GM21737 (cell line): ENCODE data around the gene SLC13A2.

Experiments used
- ATAC-seq: cut with Tn5 transposase; IDR thresholded peaks from one replicate; pipeline ENCODE4 v1.9.1; 2021; ENCODE audit warnings: mild to moderate bottlenecking, moderate library complexity; ENCODE audit not compliant: unreplicated experiment

The SLC13A2 gene

DNA sequence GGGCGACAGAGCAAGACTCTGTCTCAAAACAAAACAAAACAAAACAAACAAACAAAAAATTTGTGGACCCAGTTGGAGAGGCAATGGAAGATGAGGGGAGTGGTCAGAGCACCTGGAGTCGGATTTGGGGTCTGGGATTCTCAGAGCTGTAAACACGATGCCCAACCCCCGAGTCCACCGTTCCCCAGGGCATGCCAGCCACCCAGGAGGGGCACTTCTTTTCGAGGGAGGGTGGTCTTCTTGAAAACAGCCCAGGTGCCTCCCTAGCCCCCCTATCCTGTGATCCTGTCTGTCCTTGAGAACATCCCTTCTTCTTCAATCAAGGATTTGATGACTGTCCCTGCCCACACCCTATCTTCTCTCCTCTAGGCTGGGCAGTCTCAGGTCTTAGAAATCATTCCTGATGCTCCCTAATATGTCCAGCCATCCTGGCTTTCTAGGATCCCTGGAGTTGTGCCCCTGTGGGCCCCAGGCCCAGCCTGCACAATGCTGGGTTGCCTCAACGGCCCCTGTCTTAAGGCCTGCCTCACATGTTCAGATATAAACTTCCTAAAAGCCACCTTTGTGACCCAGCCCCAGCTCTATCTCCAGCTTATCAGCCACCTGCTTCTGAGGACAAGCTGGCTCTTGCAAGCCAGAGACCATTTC is 3.1 kb upstream of the SLC13A2 start:
- no peak for ATAC-seq

DNA sequence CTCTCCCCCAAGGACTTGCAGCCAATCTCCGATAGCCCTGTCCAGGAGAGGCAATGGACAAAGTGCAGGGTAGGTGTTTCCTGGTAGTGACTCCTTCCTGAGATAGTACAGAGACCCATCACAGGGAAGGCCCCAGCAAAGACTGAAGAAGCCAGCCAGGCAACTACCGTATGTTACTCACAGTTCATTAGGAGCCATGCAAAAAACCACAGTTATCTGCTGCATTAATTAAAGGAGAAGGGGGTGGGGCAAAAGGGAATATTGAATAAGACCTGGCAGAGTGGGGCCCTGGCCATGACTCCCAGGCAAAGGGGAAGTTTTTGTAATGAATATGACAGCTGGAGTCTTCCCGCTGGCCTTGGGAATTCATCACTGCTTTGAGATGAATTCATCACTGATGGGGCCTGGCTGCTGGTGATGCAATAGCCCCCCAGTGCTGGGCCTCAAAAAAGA is 2.5 kb upstream of the SLC13A2 start:
- ATAC-seq = no peak

DNA sequence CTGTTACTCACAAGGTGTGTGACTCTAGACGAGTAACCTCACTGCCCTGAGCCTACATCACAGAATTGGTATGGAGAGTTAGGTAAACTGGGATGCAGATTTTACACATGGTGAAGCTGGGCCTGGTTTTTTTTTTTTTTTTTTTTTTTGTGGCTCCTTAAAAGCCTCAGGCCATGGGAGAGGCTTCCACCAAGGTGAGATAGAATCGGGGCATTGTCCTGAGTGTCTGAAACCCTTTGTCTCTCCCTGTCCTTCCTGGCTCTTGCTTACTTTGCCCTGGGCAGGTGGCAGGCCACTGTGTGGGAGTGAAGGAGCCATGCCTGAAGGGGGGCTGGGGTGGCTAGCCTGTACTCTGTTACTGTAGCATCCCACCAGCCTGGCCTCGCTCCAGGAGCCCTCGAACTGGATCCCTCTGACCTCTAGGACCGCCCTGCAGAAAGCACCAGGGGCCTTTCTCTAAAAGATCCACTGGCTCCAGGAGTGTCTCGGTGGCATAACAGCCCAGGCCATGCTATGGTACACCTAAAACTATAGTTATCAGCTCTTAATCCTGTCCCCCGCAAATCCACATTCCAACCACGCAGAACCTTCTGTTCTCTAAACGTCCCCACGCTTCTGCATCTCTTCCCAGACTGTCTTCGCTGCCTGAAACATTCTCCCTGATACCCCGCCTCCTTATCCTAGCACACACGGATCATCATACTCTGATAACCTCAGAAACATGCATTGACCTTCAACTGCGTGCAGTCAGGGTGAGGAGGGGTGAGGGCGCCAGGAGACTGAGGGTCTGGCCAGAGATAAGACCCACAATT is 1.7 kb upstream of the SLC13A2 start:
- no peak for ATAC-seq

GRCh38 chr17:28472871-28473497 is 460 bp upstream of the SLC13A2 start:
- ATAC-seq = no peak

DNA sequence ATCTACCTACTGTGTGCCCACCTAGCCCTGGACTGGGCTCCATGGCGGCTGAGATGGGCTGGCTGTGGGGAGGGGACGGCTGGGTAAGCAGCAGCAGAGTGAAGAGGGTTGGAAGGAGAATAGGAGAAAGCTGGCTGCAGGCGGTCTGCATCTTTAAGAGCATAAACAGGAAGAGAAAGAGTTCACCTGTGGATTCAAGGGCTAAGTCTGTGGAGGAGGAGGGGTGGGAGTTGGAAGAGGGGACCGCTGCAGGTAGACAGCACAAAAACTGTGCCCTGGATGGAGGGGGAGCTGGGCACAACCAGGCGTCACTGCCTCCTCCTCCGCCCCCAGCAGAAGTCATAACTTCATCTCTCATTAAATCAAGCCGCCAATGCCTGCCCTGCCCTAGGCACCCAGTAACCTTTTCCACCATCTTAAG is 677 bp downstream of the SLC13A2 start:
- no peak for ATAC-seq

DNA sequence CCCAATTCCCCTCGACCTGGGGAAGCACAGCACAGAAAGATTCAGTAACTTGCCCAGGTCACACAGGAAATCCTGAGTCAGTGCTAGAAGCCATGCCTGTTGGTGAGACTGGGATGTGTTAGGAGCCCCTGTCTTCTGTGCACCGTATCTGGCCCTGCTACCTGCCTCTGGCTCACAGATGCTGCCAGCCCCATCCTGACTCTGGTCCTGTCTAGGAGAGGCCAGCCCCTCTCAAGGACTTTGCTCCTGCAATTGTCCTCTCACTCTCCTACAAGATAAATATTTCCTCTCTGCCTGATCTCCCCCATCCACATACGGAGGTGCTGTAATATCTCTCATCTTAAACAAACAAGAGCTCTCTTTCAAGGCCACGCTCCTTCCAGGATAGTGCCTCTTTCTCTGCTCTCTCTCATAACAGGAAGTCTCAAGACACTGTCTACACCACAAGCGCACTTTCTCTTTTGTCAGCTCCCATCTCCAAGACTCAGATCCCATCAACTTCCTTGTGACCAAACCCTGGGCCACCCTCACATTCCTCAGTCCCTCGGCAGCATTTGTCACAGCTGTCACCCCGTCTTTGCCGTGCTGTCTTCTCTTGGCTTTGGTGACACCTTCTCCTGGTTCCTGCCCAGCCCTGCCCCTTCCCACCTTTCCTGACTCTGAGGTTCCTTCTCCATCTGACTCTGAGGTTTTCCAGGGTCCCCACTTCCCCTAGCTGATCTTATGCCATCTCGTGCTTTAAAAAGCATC is 1.9 kb downstream of the SLC13A2 start:
- ATAC-seq = no peak

DNA sequence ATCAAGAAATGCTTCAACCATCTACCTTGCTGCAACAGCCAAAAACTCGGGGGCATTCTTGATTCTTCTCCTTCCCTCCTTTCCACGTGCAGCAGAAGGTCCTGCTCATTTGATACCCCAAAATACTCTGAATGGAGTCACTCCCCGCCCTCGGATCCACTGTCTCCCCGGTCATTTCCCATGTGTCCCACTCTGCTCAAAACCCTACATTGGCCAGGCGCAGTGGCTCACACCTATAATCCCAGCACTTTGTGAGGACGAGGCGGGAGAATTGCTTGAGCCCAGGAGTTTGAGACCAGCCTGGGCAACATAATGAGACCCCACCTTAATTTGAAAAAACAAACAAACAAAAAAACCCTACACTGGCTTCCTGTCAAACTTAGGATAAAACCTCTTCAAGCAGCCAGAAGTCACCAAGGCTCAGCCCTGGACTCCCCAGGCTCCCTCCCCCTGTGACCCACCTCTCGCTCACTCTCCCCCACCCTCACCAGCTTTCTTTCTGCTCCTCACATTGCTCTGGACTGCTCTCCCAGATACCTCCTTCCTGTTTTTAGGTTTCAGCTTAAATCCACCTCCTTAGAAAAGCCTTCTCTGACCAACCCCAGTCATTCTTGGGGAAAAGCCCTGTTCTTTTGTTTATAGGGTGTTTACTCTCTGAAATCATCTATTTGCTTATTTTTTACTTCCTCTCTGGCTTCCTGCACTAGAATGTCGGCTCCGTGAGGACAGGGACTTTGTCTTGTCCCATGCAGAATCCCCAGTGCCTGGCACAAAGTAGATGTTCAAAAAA is 2.8 kb downstream of the SLC13A2 start:
- ATAC-seq = no peak

GRCh38 chr17:28477928-28478327 is 4.5 kb downstream of the SLC13A2 start:
- ATAC-seq = no peak

- no peak for ATAC-seq
Measured at GRCh38 chr17:28478712-28479615, 5.5 kb downstream of the SLC13A2 start.

GRCh38 chr17:28480278-28480677 is 6.8 kb downstream of the SLC13A2 start:
- ATAC-seq = no peak

DNA sequence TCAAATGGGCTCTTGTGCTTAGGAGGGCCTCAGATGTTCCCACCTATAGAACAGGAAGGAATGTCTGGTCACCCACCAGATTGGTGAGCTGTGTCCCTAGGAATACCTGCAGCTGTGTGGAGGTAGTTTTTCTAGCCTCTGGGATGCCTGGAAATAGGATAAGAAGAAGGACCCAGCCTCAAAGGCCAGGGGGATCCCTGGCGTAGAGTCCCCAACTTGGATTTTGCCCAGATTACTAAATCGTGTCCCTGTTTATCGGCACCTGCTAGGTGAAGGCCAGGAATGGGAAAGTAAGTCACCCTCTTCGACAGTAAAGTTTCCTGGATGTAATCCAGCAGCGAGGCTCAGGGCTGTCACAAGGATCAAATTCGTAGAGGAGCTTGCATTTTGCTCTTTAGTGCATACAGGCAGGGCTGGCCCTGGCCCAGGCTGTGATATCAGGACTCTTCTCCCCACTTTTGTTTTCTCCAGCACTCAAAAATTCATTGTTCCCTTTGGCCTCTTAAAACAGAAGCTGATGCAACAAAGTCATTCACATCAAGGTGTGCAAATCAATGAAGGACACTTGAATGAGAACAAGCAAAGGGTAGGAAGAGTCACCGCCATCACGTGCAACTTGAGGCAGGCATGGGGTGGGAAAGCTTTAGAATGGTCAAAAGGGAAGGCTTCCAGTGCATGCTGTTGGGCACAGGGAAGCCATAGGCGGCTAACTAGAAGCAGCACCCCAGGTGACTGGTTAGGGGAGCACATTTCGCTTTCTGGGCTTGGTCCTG is 7.5 kb downstream of the SLC13A2 start:
- no peak for ATAC-seq

DNA sequence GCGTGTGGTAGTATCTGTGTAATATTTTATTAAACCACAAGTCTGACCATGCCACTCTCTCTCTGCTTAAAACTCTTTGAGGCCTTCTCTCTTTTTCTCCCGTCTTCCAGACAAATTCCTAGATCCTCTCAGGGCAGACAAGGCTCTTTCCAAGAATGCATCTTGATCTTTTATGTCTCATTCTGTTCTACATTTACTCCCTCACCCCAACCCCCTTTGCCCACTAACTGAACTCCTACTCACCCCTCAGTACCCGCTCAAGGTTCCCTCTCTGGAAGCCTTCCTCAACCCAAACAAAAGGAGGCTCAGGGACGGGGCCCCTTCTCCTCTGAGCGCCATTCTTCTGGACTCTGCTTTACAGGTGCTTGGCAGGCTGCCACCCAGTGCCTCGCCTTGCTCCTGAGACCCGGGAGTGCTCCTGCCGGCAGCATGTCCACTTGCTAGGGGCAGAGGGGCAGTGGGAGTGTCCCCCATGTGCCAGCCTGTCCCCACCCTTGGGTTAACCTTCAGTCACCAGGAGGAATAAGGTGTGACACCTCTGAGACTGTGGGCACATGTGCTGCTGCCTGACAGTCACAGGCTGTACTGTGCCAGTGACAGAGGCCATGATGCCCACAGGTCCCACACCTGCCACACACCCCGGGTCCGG is 9.2 kb downstream of the SLC13A2 start:
- ATAC-seq = no peak

DNA sequence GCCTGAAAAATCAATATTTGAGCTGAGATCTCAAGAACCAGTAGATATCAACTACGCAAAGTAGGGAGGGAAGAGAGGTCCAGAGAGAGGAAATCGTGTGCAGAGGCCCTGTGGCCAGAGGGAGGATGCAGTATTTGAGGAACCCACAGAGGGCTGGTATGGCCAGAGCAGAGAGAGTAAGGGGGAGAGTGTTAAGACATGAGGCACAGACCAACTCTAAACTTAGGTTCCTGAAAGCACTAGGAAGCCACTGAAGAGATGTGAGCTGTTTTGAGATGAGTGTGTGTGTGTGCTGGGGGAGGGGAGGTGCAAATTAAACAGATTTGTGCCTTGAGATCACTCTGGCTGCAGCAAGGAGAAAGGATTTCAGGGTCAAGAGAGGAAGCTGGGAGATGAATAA is 10.9 kb downstream of the SLC13A2 start:
- ATAC-seq = peak; percentile 82

DNA sequence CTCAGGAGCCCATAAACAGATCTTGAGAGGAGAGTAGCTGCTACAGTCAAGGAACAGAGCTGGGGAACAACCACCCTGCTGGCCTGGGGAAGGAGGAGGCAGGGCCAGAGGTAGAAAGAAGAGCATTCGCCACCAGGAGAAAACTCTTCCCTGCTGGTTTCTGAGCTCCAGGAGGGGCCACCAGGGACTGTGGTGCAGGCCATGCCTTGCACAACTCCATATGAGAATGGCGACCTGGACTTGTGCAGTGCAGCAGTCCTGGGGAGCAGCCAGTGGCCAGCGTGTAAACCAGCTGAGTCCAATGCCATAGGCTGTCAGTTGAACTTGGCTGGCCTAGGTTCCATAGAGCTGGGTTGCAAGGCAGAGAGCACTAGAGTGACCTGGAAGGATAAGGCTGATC is 11.6 kb downstream of the SLC13A2 start:
- ATAC-seq = no peak

DNA sequence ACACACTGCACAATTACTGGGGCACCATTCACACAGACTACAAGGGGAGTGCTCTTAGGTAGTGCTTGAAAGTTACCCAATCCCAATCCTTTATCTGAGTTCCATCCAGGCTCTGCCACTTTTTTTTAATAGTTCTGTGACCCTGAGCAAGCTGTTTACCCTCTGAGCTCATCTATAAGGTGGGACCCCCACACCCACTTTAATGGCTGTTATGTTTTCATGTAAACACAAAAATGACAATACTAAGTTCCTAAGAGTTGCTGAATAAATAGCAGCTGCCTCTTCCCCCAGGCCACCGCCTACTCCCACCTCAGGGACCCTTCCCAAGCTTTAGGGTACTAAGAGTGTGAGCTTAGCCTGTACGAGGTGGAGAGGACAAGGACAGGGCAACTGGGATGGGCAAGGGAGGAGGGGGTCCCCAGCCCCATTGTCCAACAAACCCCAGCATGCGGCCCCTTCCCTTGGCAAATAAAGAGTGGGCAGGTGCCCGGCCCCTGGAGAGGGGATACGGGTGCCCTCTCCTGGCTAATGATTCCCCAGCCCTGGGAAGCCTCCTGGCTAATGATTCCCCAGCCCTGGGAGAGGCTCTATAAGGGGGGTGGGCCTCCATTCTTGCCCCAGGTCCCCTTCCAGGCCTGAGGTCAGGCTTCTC is 14.6 kb downstream of the SLC13A2 start:
- no peak for ATAC-seq

DNA sequence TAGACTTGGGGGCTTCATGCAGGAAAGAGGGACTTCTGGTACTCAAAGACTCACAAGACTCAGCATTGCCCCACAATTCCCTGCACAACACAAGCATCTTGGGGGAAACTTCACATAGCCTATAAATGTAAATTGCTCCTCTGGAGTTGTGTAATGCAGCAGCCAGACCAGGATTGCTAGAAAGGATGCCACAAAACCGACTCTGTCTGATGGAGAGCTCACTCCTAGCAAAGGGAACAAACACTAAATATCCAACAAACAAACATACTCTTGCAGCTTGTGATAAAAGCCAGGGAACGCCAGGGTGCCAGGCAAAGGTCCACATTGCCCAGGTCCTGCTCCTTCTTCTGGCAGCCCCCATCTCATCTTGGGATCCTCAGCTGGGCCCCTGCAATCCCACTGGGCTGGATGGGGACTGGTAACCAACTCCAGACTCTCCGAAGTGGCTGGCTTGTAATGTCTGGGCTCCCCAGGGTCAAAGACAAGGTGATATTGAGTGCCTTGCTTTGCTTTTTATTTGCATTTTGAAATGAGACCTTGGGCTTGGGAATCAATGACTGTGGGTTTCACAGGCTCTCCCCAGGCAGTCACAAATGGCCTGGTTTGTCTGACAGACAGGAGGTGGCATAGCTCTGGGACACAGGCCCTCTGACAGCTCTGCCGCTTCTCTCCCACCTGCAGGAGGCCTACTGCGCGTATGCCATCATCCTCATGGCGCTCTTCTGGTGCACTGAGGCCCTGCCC is 15.3 kb downstream of the SLC13A2 start:
- ATAC-seq = no peak

GRCh38 chr17:28491286-28491685 is 17.8 kb downstream of the SLC13A2 start:
- ATAC-seq = no peak
